Activated naive CD4-positive, alpha-beta T cell treated with anti-CD3 and anti-CD28 coated beads, Interleukin-2, amount 10 ng/mL, durations not matched to agents 7 days and 5 days (primary cell): ENCODE measurements around the gene ZNF624.

Experiments used
- CTCF ChIA-PET: fragments of 350-600 bp; sonication (Branson Sonifier 250); formaldehyde crosslinking; loops from one replicate; lab custom pipeline; 2021; ENCODE audit warnings: antibody characterized with exemption; lab: Charles Lee
- DNase-seq: peaks from one replicate; pipeline ENCODE4 v3.0.0-alpha.2; 2020
- H3K27ac Mint-ChIP-seq: one replicate; pipeline ENCODE4 v1.8.0; 2021; ENCODE audit warnings: mild to moderate bottlenecking, moderate library complexity, mixed read lengths
- H3K27me3 Mint-ChIP-seq: one replicate; pipeline ENCODE4 v1.8.0; 2021; ENCODE audit warnings: mild to moderate bottlenecking, mixed read lengths
- H3K36me3 Mint-ChIP-seq: one replicate; pipeline ENCODE4 v1.8.0; 2021; ENCODE audit warnings: mixed read lengths
- H3K4me1 Mint-ChIP-seq: one replicate; pipeline ENCODE4 v1.8.0; 2021; ENCODE audit warnings: mixed read lengths
- H3K4me3 Mint-ChIP-seq: one replicate; pipeline ENCODE4 v1.8.0; 2021; ENCODE audit warnings: mild to moderate bottlenecking, moderate library complexity, mixed read lengths
- H3K9me3 Mint-ChIP-seq: one replicate; pipeline ENCODE4 v1.8.0; 2021; ENCODE audit warnings: mixed read lengths

ZNF624 gene

GRCh38 chr17:16652252-16652651 lies 1.4 kb downstream of the ZNF624 start:
- peaks cover 6% of the 10 kb centered on the region for H3K36me3 Mint-ChIP-seq
- H3K27me3 Mint-ChIP-seq: peaks cover 5% of the 10 kb centered on the region
- H3K4me3 Mint-ChIP-seq: peak overlapping the region; percentile 11
- H3K9me3 Mint-ChIP-seq: peaks cover 1% of the 10 kb centered on the region
- DNase-seq: no peak
- no peak overlapping the region for H3K27ac Mint-ChIP-seq
- CTCF ChIA-PET: interaction anchor here (2.0 kb wide), 1 partner anchor 63 kb away, joined by 6 read pairs; no protein-coding TSS in a partner anchor
- peaks cover 15% of the 10 kb centered on the region for H3K4me1 Mint-ChIP-seq

- peaks cover 12% of the 10 kb centered on the region for H3K36me3 Mint-ChIP-seq
- H3K9me3 Mint-ChIP-seq: peaks cover 1% of the 10 kb centered on the region
- no peak overlapping the region for H3K27ac Mint-ChIP-seq
- no peak for DNase-seq
- H3K4me3 Mint-ChIP-seq: no peak overlapping the region
- CTCF ChIA-PET: no interaction called here
- H3K27me3 Mint-ChIP-seq: peaks cover 5% of the 10 kb centered on the region
- H3K4me1 Mint-ChIP-seq: peaks cover 15% of the 10 kb centered on the region
Observed at GRCh38 chr17:16649585-16649984, 4.1 kb downstream of the ZNF624 start.

- Mint-ChIP-seq H3K4me3 (no peak overlapping the region), H3K27me3 (no peaks in the 10 kb centered on the region), H3K27ac (no peak overlapping the region), H3K36me3 (peaks cover 15% of the 10 kb centered on the region), H3K9me3 (peaks cover 15% of the 10 kb centered on the region), H3K4me1 (no peaks in the 10 kb centered on the region)
- no peak for DNase-seq
- CTCF ChIA-PET: interaction anchor here (0.8 kb wide), 1 partner anchor 1870 kb away, joined by 3 read pairs; no protein-coding TSS in a partner anchor
Observed at GRCh38 chr17:16639438-16639837, 14.2 kb downstream of the ZNF624 start.

GRCh38 chr17:16623282-16623681 lies 30.4 kb downstream of the ZNF624 start:
- Mint-ChIP-seq H3K27me3 (no peaks in the 10 kb centered on the region), H3K27ac (no peak overlapping the region), H3K9me3 (peaks cover 65% of the 10 kb centered on the region), H3K4me1 (no peaks in the 10 kb centered on the region), H3K4me3 (no peak overlapping the region), H3K36me3 (peaks cover 38% of the 10 kb centered on the region)
- CTCF ChIA-PET: no interaction called here
- no peak for DNase-seq

- H3K36me3 Mint-ChIP-seq: peaks cover 32% of the 10 kb centered on the region
Observed at GRCh38 chr17:16622540-16623277, 30.9 kb downstream of the ZNF624 start.

GRCh38 chr17:16617481-16618060 lies 36.1 kb downstream of the ZNF624 start:
- Mint-ChIP-seq H3K4me1 (no peaks in the 10 kb centered on the region), H3K27me3 (no peaks in the 10 kb centered on the region), H3K9me3 (peaks cover 52% of the 10 kb centered on the region), H3K4me3 (no peak overlapping the region), H3K27ac (no peak overlapping the region), H3K36me3 (peaks cover 3% of the 10 kb centered on the region)
- no peak for DNase-seq
- CTCF ChIA-PET: no interaction called here

More at GRCh38 chr17:16622540-16623277, 30.9 kb downstream of the ZNF624 start:
- Mint-ChIP-seq H3K4me3 (no peak overlapping the region), H3K9me3 (peaks cover 64% of the 10 kb centered on the region), H3K4me1 (no peaks in the 10 kb centered on the region), H3K27ac (no peak overlapping the region), H3K27me3 (no peaks in the 10 kb centered on the region)
- no peak for DNase-seq
- CTCF ChIA-PET: no interaction called here

GRCh38 chr17:16599537-16599936 lies 54.1 kb downstream of the ZNF624 start:
- H3K36me3 Mint-ChIP-seq: no peaks in the 10 kb centered on the region
- no peaks in the 10 kb centered on the region for H3K4me1 Mint-ChIP-seq
- peaks cover 7% of the 10 kb centered on the region for H3K9me3 Mint-ChIP-seq
- H3K27ac Mint-ChIP-seq: no peak overlapping the region
- no peak overlapping the region for H3K4me3 Mint-ChIP-seq
- no peak for DNase-seq
- H3K27me3 Mint-ChIP-seq: peaks cover 23% of the 10 kb centered on the region
- CTCF ChIA-PET: no interaction called here

GRCh38 chr17:16593356-16594102 lies 60.1 kb downstream of the ZNF624 start:
- DNase-seq: no peak
- H3K9me3 Mint-ChIP-seq: no peaks in the 10 kb centered on the region
- no peak overlapping the region for H3K27ac Mint-ChIP-seq
- CTCF ChIA-PET: no interaction called here
- peaks cover 8% of the 10 kb centered on the region for H3K4me1 Mint-ChIP-seq
- no peak overlapping the region for H3K4me3 Mint-ChIP-seq
- peaks cover 39% of the 10 kb centered on the region for H3K27me3 Mint-ChIP-seq
- no peaks in the 10 kb centered on the region for H3K36me3 Mint-ChIP-seq

- Mint-ChIP-seq H3K4me3 (peak overlapping the region; percentile 68), H3K9me3 (peaks cover 1% of the 10 kb centered on the region), H3K36me3 (no peaks in the 10 kb centered on the region), H3K27me3 (peaks cover 62% of the 10 kb centered on the region), H3K27ac (no peak overlapping the region), H3K4me1 (peaks cover 17% of the 10 kb centered on the region)
- CTCF ChIA-PET: interaction anchor here (0.6 to 1.7 kb wide), 12 partner anchors 13 to 580 kb away, joined by 3 to 7 read pairs (median 4); partner anchors contain the start of genes CCDC144A and CENPV
- DNase-seq: peak; percentile 93
Observed at GRCh38 chr17:16589097-16589969, 64.3 kb downstream of the ZNF624 start.

GRCh38 chr17:16585796-16586195 lies 67.9 kb downstream of the ZNF624 start:
- Mint-ChIP-seq H3K27ac (no peak overlapping the region), H3K4me3 (no peak overlapping the region), H3K4me1 (peaks cover 33% of the 10 kb centered on the region), H3K36me3 (no peaks in the 10 kb centered on the region), H3K27me3 (peaks cover 63% of the 10 kb centered on the region), H3K9me3 (peaks cover 3% of the 10 kb centered on the region)
- DNase-seq: no peak
- CTCF ChIA-PET: interaction anchor here (1.1 to 4.8 kb wide), 2 partner anchors 18 to 49 kb away, joined by 3 to 19 read pairs; no protein-coding TSS in a partner anchor

GRCh38 chr17:16584273-16584995 lies 69.2 kb downstream of the ZNF624 start:
- peaks cover 71% of the 10 kb centered on the region for H3K27me3 Mint-ChIP-seq
- no peaks in the 10 kb centered on the region for H3K36me3 Mint-ChIP-seq
- CTCF ChIA-PET: interaction anchor here (0.6 to 4.8 kb wide), 10 partner anchors 9 to 232 kb away, joined by 3 to 19 read pairs (median 3); partner anchors contain the start of gene ZNF287
- H3K27ac Mint-ChIP-seq: peak overlapping the region; percentile 77
- H3K9me3 Mint-ChIP-seq: peaks cover 7% of the 10 kb centered on the region
- DNase-seq: peak; percentile 94
- H3K4me3 Mint-ChIP-seq: peak overlapping the region; percentile 69
- peaks cover 31% of the 10 kb centered on the region for H3K4me1 Mint-ChIP-seq

- no peak for DNase-seq
- CTCF ChIA-PET: interaction anchor here (0.7 to 4.8 kb wide), 8 partner anchors 9 to 232 kb away, joined by 3 to 19 read pairs (median 3); partner anchors contain the start of gene ZNF287
- Mint-ChIP-seq H3K36me3 (no peaks in the 10 kb centered on the region), H3K9me3 (peaks cover 8% of the 10 kb centered on the region), H3K4me3 (peak overlapping the region; percentile 69), H3K27me3 (peaks cover 64% of the 10 kb centered on the region), H3K27ac (peak overlapping the region; percentile 77), H3K4me1 (peaks cover 28% of the 10 kb centered on the region)
Observed at GRCh38 chr17:16583781-16584180, 69.9 kb downstream of the ZNF624 start.

- Mint-ChIP-seq H3K9me3 (no peaks in the 10 kb centered on the region), H3K4me1 (peaks cover 11% of the 10 kb centered on the region), H3K4me3 (no peak overlapping the region), H3K27me3 (peaks cover 21% of the 10 kb centered on the region), H3K36me3 (no peaks in the 10 kb centered on the region), H3K27ac (no peak overlapping the region)
- no peak for DNase-seq
- CTCF ChIA-PET: interaction anchor here (1.5 kb wide), 1 partner anchor 16 kb away, joined by 3 read pairs; no protein-coding TSS in a partner anchor
Observed at GRCh38 chr17:16573466-16573865, 80.2 kb downstream of the ZNF624 start.
